ENCODE data around the gene IGSF23.

GRCh38 chr19:44577566-44577874 is 35.8 kb upstream of the IGSF23 start:
- no peak for TF ChIP-seq POLR2AphosphoS5 (IDR thresholded peaks at IDR 0.05; ENCODE audit: low read depth, low read length)
- no peak for TF ChIP-seq POLR2A (IDR thresholded peaks at IDR 0.05; ENCODE audit: low read depth, low read length)
- TF ChIP-seq TAF1 (IDR thresholded peaks at IDR 0.05; ENCODE audit: borderline replicate concordance, low read depth, low read length), result no peak
